ENCODE measurements around the gene SUGCT.

The SUGCT gene
- long read RNA-seq, partial matches to known transcripts: 0 of 2 reads
- long read RNA-seq, other reads (novel, unspliced or antisense): 2 of 2 reads

GRCh38 chr7:40134428-40135316 lies at the start of gene SUGCT, which contains the start of gene MPLKIP:
Gene SUGCT (plus strand): TSS chr7:40135005.
Gene MPLKIP (minus strand): TSS chr7:40134622. CDS start chr7:40134567, 55 bp downstream.
- no peaks in the 10 kb centered on the region for H3K27me3 ChIP-seq (ENCODE audit: insufficient read depth, poor library complexity, severe bottlenecking)
- H3K27ac ChIP-seq (replicated peaks): peak within 1 kb of the TSS; percentile 95
- H3K4me3 ChIP-seq (replicated peaks; ENCODE audit: insufficient read depth, low read length): peak within 1 kb of the TSS; percentile 91
- peak; percentile 82; the same call in 1 of the 2 replicates for TF ChIP-seq POLR2AphosphoS5 (IDR thresholded peaks at IDR 0.05; ENCODE audit: low read depth)
- TF ChIP-seq CTCF (IDR thresholded peaks at IDR 0.05; ENCODE audit: insufficient read depth, low read length): peak; percentile 96
- peak; percentile 95 for TF ChIP-seq GABPA (IDR thresholded peaks at IDR 0.05; ENCODE audit: low read depth)
- TF ChIP-seq REST (IDR thresholded peaks at IDR 0.05; ENCODE audit: insufficient replicate concordance, low read depth): peak; percentile 76
- peak; percentile 7; the same call in 1 of the 2 replicates for TF ChIP-seq SPI1 (IDR thresholded peaks at IDR 0.05; ENCODE audit: borderline replicate concordance, low read depth)
- DNase-seq (ENCODE audit: low read depth in 1 of 2, low spot score in 1 of 2): peak; percentile 79 to 84

- TF ChIP-seq REST (IDR thresholded peaks at IDR 0.05; ENCODE audit: insufficient replicate concordance, low read depth): no peak
- TF ChIP-seq POLR2AphosphoS5 (IDR thresholded peaks at IDR 0.05; ENCODE audit: low read depth): no peak
- TF ChIP-seq SPI1 (IDR thresholded peaks at IDR 0.05; ENCODE audit: borderline replicate concordance, low read depth): no peak
- no peak for TF ChIP-seq GABPA (IDR thresholded peaks at IDR 0.05; ENCODE audit: low read depth)
- TF ChIP-seq CTCF (IDR thresholded peaks at IDR 0.05; ENCODE audit: insufficient read depth, low read length): no peak
- DNase-seq (ENCODE audit: low read depth in 1 of 2, low spot score in 1 of 2): no peak
- H3K4me3 ChIP-seq (replicated peaks; ENCODE audit: insufficient read depth, low read length): no peak overlapping the region
Measured at GRCh38 chr7:40092182-40092581, 42.6 kb upstream of the SUGCT start.

GRCh38 chr7:40093631-40094350 lies 41.0 kb upstream of the SUGCT start:
- Histone ChIP-seq H3K4me3 (replicated peaks; ENCODE audit: insufficient read depth, low read length) (no peak overlapping the region), H3K27ac (replicated peaks) (no peak overlapping the region), H3K27me3 (ENCODE audit: insufficient read depth, poor library complexity, severe bottlenecking) (no peaks in the 10 kb centered on the region)
- DNase-seq (ENCODE audit: low read depth in 1 of 2, low spot score in 1 of 2): no peak
- no peak for TF ChIP-seq GABPA (IDR thresholded peaks at IDR 0.05; ENCODE audit: low read depth)
- no peak for TF ChIP-seq POLR2AphosphoS5 (IDR thresholded peaks at IDR 0.05; ENCODE audit: low read depth)
- no peak for TF ChIP-seq SPI1 (IDR thresholded peaks at IDR 0.05; ENCODE audit: borderline replicate concordance, low read depth)
- TF ChIP-seq CTCF (IDR thresholded peaks at IDR 0.05; ENCODE audit: insufficient read depth, low read length): no peak
- no peak for TF ChIP-seq REST (IDR thresholded peaks at IDR 0.05; ENCODE audit: insufficient replicate concordance, low read depth)

More at GRCh38 chr7:40092182-40092581, 42.6 kb upstream of the SUGCT start:
- Histone ChIP-seq H3K27me3 (ENCODE audit: insufficient read depth, poor library complexity, severe bottlenecking) (no peaks in the 10 kb centered on the region), H3K27ac (replicated peaks) (no peak overlapping the region)
